Measurements from ENCODE around the gene GRB10.
A peak's percentile ranks its signal among the peaks of the same experiment; 100 is the strongest.

Gene GRB10

DNA sequence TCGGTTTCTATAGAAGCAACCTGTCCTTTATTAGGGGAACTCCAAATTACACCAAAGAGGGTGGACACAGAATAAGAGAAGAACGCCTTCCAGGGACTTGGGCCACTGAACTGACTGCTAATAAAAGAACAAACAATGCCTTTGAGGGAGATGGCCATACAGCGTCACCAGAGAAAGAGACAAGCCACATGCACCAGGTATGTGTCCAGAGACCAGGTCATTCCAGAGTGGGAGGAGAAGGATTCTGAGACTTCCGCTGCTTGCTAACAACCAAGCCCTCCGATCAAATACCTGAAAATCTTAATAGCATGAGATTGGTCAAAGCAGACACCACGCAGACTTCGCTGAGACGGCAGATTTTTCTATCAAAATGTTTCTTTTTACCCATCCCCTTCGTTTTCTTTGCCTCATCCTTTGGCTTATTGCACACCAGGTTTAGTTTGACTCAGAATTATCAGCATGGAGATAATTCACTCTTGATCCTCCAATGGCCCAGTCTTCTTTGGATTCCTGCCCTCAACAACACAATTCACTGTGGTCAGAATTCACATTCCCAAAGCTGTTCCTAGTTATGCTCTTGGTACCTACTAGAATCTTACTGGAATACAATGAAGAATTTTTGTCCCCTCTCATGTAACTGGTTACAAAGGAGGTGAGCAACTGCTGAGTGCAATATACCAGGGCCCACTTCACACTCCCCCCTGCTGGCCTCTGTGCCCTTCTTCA lies 130.1 kb downstream of the GRB10 start:
- DNase-seq, result no peak

DNA sequence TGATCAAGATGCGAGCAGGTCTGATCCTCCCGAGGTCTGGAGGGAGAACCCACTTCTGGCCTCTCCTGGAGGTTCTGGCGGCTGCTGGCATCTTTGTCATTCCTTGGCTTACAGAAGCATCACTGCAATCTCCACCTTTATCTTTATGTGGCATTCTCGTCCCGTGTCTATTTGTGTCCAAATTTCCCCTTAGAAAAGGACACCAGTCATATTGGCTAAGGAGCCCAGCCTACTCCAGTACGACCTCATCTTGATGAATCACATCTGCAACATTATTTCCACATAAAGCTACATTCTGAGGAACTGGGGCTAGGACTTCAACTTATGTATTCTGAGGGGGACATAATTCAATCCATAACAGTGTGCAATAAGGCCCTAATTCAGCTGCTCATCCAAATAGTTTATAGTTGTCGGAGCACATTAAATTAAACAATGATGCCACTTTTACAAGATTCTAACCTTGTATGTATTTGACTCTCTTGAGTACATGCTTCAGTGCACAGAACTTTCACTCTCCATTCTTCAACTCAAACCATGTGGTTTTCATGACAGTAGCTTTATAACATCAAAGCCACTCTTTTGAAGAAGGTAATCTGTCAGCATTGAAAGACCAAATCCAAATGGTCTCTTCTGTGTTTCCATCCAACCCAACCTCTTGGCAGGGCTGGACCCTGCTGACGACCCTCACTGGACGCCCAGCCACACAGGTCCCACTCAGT lies 131.3 kb downstream of the GRB10 start:
- DNase-seq, result no peak

GRCh38 chr7:50650057-50650664 lies 132.5 kb downstream of the GRB10 start:
- DNase-seq, result no peak

GRCh38 chr7:50649259-50649885 lies 133.3 kb downstream of the GRB10 start:
- no peak for DNase-seq

DNA sequence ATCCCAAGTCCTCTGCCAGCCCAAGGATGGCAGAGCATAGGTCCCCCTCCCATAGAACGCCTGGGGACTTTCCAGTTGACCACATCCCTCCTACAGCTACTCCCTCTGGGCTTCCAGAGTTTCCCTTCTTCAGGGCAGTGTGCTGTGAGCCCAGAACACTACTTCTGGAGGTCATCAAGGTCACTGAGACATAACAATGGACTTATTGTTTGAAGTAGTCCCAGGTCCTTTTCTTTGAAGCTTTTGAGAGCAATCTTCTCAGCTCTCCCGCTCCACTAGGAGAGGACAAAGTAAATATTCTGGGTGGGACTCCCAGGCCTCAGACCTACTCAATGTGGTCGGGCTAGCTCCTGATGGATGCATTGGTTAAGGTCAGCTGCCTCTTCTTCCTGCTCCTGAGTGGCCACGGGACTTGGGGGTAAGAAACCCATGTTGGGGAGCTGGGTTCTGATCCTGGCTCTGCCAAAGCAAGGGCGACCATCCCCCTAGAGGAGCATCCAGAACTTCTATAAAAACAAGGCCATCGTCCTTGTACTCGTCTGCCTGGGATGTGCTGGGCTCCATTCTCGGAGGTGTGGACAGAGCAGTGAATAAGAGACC lies 134.0 kb downstream of the GRB10 start:
- DNase-seq, result no peak

DNA sequence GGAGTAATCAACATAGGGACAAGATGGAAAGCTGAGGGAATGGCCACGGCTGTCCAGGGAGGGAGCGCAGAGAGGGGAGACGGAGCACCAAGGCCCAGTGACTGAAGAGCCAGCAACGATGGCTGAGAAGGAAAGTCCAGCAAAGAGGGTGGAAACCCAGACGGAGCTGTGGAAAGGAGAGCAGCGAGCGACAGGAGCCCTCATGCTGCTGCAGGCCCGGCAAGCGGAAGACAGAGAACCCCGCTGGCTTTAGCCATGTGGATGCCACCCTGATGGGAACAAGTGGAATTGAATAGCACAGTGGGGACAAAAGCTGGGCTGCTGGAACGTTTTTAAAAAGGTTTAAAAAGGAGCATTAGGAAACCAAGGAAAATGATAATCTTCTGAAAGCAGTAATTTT lies 134.6 kb downstream of the GRB10 start:
- no peak for DNase-seq

DNA sequence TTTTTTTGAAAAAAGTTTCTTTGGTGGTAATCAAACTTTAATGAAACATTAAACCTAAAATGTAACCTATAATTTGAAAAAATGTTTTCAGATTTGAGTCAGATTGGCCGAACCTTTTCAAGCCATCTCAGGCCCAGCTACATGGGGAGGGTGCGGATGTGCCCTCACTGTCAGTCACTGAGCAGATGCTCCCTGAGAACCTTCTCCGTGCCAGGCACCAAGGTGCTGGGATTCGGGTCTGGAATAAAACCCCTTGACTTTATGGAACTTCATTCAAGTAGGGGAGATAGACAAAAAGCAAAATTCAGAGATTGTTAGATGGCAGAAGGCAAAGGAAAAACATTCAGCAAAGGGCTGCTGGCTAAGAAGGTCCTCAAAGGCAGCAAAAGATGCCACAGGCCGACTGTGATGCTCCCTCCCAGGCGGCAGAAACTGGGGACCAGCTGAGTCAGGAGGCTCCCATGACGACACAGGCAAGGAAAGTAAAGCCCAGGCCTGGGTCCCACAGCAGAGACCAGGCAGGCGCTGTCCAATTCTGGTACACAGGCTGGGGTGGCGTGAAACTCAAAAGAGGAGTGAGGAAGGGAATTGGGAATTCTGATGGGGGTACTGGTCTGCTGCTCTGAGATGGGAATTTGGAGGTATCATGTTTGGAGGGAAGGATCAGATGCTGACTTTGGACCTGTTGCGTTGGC lies 135.3 kb downstream of the GRB10 start:
- no peak for DNase-seq

- no peak for DNase-seq
These were observed 136.6 kb downstream of the GRB10 start for GRCh38 chr7:50646069-50646468.

- no peak for DNase-seq
These were observed 137.5 kb downstream of the GRB10 start for GRCh38 chr7:50645186-50645585.

DNA sequence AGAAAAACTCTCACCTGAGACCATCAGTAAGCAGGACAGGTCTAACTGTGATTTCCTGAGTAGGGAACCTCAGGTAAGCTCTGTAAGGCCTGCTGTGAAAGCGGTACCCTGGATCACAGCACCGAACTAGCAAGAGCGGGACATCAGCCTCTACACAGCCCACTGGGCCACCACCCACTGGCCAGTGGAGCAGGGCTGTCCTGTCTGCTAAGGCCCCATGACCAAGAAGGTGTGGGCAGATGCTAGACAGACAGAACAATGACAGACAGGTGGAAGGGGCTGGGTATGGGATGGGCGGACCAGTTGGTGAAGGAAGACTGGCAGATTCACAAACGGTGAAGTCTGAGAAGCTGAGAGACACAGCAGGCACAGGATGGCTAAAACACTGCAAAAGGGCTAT lies 138.1 kb downstream of the GRB10 start:
- DNase-seq, result no peak

DNA sequence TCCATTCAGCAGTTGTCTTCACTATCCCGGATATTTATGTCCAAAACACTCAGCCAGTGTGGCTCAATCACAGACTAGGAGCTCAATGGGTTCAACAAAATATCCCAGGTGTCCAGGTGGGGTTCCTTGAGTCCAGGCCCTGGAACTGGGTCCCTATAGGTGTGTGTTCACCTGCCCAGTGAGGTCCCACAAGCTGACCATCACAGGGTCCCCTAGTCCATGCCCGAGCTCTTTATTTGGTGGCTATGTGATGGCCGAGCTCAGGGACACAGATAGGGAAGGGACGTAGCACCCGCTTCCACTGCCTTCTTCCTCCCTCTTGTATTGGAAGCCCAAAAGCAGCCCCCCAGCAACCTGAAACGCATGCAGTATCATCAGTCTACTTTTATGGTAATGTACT lies 138.6 kb downstream of the GRB10 start:
- no peak for DNase-seq

DNA sequence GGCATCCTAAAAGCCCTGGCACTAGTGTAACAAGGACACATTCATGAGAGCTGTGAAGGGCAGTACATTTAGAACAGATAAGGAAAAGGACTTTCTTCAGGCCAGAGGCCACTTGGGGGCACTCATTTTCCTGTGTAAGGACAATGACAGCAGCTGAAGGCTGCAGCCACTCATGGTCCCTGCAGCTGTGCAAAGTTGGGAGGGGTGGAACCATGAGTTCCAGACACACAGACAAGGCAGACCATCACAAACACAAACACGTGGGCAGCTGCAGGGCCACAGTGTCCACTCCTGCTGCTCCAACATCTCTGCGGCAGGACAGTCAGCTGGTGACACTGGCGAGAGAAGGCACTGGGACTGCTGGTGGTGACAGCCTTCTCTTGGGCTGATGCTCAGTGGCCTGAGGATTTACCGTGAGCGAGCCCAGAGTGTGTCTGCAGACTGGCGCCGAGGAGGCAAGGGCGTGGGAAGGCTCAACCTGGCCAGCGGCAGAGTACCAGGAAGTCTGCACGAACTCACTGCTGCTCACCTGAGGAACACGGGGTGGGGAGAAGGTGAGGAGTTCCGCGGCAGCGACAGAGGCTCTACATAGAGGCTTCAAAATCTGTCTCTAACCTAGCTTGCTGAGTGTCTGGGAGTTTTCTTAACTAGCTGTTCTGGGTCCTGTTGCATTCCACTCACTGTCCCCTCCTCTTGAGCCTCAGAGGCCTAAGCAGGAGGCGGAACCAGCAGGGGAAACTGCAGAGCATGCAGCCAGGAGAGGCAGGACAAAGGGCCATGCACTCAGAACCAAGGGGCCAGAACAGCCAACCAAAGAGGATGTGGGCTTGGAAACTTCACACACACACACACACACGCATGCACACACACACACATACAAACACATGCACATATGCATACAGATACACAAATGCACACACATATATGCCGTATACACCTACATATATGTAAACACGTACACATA lies 141.0 kb downstream of the GRB10 start:
- DNase-seq, result no peak

GRCh38 chr7:50640779-50641178 lies 141.9 kb downstream of the GRB10 start:
- no peak for DNase-seq

DNA sequence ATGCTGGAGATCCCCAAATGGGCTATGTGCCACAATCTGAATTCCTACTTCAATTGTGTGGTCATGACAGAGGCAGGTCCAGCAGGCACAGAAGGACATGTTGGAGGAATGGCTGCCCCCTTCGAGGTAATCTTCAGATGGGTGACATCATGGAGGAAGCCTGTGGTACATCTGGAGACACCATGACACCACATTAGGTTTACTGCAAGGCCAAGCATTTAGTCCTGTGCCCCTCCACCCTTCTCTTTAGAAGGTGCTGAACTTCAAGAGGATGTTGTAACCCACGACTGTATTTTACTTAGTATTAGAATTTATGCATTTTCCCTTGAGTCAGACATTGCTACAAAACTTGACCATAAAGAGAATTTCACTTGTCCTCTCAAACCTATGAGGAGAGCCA lies 142.4 kb downstream of the GRB10 start:
- no peak for DNase-seq

DNA sequence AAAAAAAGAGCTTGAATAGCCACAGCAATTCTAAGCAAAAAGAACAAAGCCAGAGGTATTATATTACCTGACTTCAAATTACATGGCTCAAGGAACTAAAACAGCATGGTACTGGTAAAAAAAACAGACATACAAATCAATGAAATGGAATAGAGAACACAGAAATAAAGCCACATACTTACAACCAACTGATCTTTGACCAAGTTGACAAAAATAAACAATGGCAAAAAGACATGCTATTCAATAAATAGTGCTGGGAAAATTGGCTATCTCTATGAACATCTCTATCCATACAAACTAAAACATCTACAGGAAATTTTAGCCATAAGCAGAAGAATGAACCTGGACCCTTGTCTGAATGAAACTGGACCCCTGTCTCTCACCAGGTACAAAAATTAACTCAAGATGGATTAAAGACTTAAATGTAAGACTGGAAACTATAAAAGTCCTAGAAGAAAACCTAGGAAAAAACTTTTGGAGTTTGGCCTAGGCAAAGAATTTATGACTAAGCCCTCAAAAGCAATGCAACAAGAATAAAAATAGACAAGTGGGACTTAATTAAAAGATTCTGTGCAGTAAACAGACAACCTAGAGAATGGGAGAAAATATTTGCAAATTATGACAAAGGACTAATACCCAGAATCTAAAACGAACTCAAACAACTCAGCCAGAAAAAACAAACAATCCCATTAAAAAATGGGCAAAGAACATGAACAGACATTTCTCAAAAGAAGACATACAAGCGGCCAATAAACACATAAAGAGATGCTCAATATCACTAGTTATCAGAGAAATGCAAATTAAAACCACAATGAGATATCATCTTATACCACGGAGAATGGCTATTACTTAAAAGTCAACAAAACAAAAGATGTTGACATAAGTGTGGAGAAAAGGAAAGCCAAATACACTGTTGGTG lies 144.7 kb downstream of the GRB10 start:
- DNase-seq, result no peak

GRCh38 chr7:50634378-50634777 lies 148.3 kb downstream of the GRB10 start:
- DNase-seq, result no peak

- no peak for DNase-seq
These were observed 149.3 kb downstream of the GRB10 start for GRCh38 chr7:50633414-50633710.

GRCh38 chr7:50632561-50633413 lies 149.9 kb downstream of the GRB10 start:
- peak; percentile 58 for DNase-seq

DNA sequence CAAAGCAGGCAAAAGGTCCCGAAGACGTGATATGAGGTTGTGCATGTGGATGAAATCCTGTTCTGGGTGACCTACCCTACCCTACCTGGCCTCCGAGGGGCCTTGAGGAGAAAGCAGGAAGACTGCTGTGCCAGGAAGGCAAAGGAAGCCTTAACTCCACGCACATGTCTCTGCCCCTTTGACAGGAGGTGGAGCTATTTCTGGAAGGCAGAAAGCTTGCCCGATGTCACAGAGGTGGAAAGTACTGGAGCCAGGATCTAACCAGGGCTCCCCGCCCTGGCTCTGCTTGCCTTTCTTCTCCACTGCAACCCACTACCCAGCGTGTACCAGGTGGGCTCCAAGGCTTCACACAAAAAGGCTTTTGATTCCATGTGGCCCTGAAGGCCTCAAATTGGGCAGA lies 151.1 kb downstream of the GRB10 start:
- no peak for DNase-seq
